H1 (cell line): Measurements from ENCODE around the gene UBD. TPM values are rescaled to one million over a fixed set of nuclear protein-coding genes. Genes with fewer than 3 reads are reported as not detected.

Source experiments
- CTCF ChIA-PET: fragments of 300-600 bp; sonication (Branson Sonifier 250); formaldehyde crosslinking; loops from one replicate; lab custom pipeline; 2021; ENCODE audit not compliant: partially characterized antibody; lab: Charles Lee
- POLR2A ChIA-PET: fragments of 300-600 bp; sonication (Branson Sonifier 250); formaldehyde crosslinking; loops from one replicate; lab custom pipeline; 2021; ENCODE audit warnings: inconsistent platforms; ENCODE audit not compliant: partially characterized antibody; lab: Charles Lee
- DNase-seq, 2 experiments: peaks; one replicate each; pipeline versions ENCODE4 v3.0.0 to v3.0.0-alpha.2; 2010 to 2022; ENCODE audit warnings: low spot score in 2 of 2, low read depth in 1 of 2, mixed read lengths in 1 of 2
- FAIRE-seq: peaks from 2 replicates; lab custom pipeline; 2011; peaks lifted over from hg19 to GRCh38; lab: Jason Lieb, UNC
- H2AFZ ChIP-seq: 2 replicates; pipeline ENCODE4 v1.8.1; 2012; ENCODE audit warnings: low read length, inconsistent platforms
- H2AK5ac ChIP-seq: 2 replicates; pipeline ENCODE4 v1.6.1; 2013; ENCODE audit warnings: low read depth, low read length
- H2BK120ac ChIP-seq: replicated peaks from 2 replicates; pipeline ENCODE3; 2013; ENCODE audit warnings: low read depth, low read length, inconsistent platforms
- H2BK12ac ChIP-seq: 2 replicates; pipeline ENCODE4 v1.6.1; 2013; ENCODE audit warnings: low read depth, low read length
- H2BK15ac ChIP-seq: 2 replicates; pipeline ENCODE4 v1.6.1; 2013; ENCODE audit warnings: low read length
- H2BK20ac ChIP-seq: 2 replicates; pipeline ENCODE4 v1.6.1; 2013; ENCODE audit warnings: low read length
- H2BK5ac ChIP-seq: 2 replicates; pipeline ENCODE4 v1.6.1; 2013; ENCODE audit warnings: low read depth, low read length
- H3K14ac ChIP-seq: 2 replicates; pipeline ENCODE4 v1.6.1; 2013; ENCODE audit warnings: inconsistent platforms; ENCODE audit not compliant: insufficient read length
- H3K18ac ChIP-seq: 2 replicates; pipeline ENCODE4 v1.6.1; 2013; ENCODE audit warnings: low read length; ENCODE audit errors: extremely low read depth
- H3K23ac ChIP-seq: 2 replicates; pipeline ENCODE4 v1.6.1; 2013; ENCODE audit warnings: inconsistent platforms; ENCODE audit not compliant: insufficient read length
- H3K23me2 ChIP-seq: 2 replicates; pipeline ENCODE4 v1.6.1; 2013; ENCODE audit warnings: low read depth, low read length
- H3K27ac ChIP-seq: 2 replicates; pipeline ENCODE4 v1.6.1; 2011; ENCODE audit warnings: low read depth, low read length, inconsistent platforms
- H3K27me3 ChIP-seq, 4 experiments: replicated peaks in 1 of 4; 1 replicate in 1 of 4; 2 replicates in 3 of 4; pipeline versions ENCODE4 v1.6.1 to v1.8.1; 2011 to 2013; ENCODE audit warnings: low read length in 3 of 4, mild to moderate bottlenecking in 3 of 4, inconsistent platforms in 2 of 4, mixed read lengths in 2 of 4, moderate library complexity in 1 of 4; ENCODE audit not compliant: control insufficient read depth in 3 of 4, insufficient read depth in 3 of 4; ENCODE audit errors: extremely low read depth in 1 of 4
- H3K36me3 ChIP-seq, 4 experiments: 2 replicates each; pipeline versions ENCODE4 v1.6.1 to v1.8.1; 2011 to 2013; ENCODE audit warnings: mild to moderate bottlenecking in 4 of 4, low read length in 3 of 4, moderate library complexity in 2 of 4, control low read depth in 1 of 4, inconsistent platforms in 1 of 4; ENCODE audit not compliant: insufficient read depth in 4 of 4, control insufficient read depth in 2 of 4
- H3K4ac ChIP-seq: replicated peaks from 2 replicates; pipeline ENCODE3; 2013; ENCODE audit warnings: low read length, low read depth, mixed read lengths, inconsistent platforms; ENCODE audit not compliant: insufficient read length
- H3K4me1 ChIP-seq, 4 experiments: replicated peaks in 1 of 4; 1 replicate in 1 of 4; 2 replicates in 3 of 4; pipeline versions ENCODE4 v1.6.1 to v1.8.1; 2011 to 2013; ENCODE audit warnings: low read length in 3 of 4, inconsistent platforms in 2 of 4, mixed read lengths in 1 of 4; ENCODE audit not compliant: insufficient read depth in 4 of 4, control insufficient read depth in 3 of 4
- H3K4me2 ChIP-seq, 2 experiments: 2 replicates each; pipeline versions ENCODE4 v1.6.1 to v1.8.1; 2011 to 2013; ENCODE audit warnings: low read depth in 2 of 2, low read length in 2 of 2, control low read depth in 1 of 2, inconsistent platforms in 1 of 2, mild to moderate bottlenecking in 1 of 2; ENCODE audit not compliant: insufficient read depth in 1 of 2
- H3K4me3 ChIP-seq, 4 experiments: fragments of 200-600, 300-600 bp in 1 of 4; sonication (generic), shearing (Covaris generic), sonication (Bioruptor Twin) in 1 of 4; 2 replicates each; pipeline versions ENCODE4 v1.5.1 to v1.8.1; 2011 to 2016; ENCODE audit warnings: low read length in 4 of 4, low read depth in 3 of 4, control low read depth in 2 of 4, inconsistent platforms in 2 of 4, mild to moderate bottlenecking in 2 of 4, mixed read lengths in 1 of 4, moderate library complexity in 1 of 4; ENCODE audit not compliant: insufficient read depth in 2 of 4; ENCODE audit errors: extremely low read depth in 1 of 4
- H3K56ac ChIP-seq: replicated peaks from 2 replicates; pipeline ENCODE3; 2013; ENCODE audit warnings: low read depth, mild to moderate bottlenecking, mixed read lengths, low read length, inconsistent platforms; ENCODE audit not compliant: insufficient read length
- H3K79me1 ChIP-seq: 2 replicates; pipeline ENCODE4 v1.6.1; 2013; ENCODE audit warnings: low read depth, low read length, control low read depth
- H3K79me2 ChIP-seq, 2 experiments: 2 replicates each; pipeline versions ENCODE4 v1.6.1 to v1.8.1; 2012 to 2013; ENCODE audit warnings: low read length in 2 of 2, mild to moderate bottlenecking in 2 of 2, inconsistent platforms in 1 of 2; ENCODE audit not compliant: insufficient read depth in 2 of 2, control insufficient read depth in 1 of 2
- H3K9ac ChIP-seq, 4 experiments: replicated peaks in 1 of 4; 1 replicate in 1 of 4; 2 replicates in 3 of 4; pipeline versions ENCODE4 v1.6.1 to v1.8.1; 2011 to 2013; ENCODE audit warnings: low read depth in 3 of 4, low read length in 3 of 4, control low read depth in 2 of 4, mild to moderate bottlenecking in 2 of 4, moderate library complexity in 2 of 4, inconsistent platforms in 1 of 4; ENCODE audit errors: extremely low read depth in 1 of 4
- H3K9me3 ChIP-seq, 2 experiments: 2 replicates each; pipeline versions ENCODE4 v1.6.1 to v1.8.1; 2012 to 2013; ENCODE audit warnings: mild to moderate bottlenecking in 2 of 2, moderate library complexity in 2 of 2, control low read depth in 1 of 2, inconsistent platforms in 1 of 2, low read depth in 1 of 2, low read length in 1 of 2, mixed read lengths in 1 of 2; ENCODE audit not compliant: insufficient read depth in 2 of 2
- H4K20me1 ChIP-seq, 2 experiments: replicated peaks in 1 of 2; 2 replicates each; pipeline versions ENCODE3 to v1.8.1; 2011 to 2013; ENCODE audit warnings: inconsistent platforms in 2 of 2, low read length in 2 of 2, mild to moderate bottlenecking in 1 of 2; ENCODE audit not compliant: insufficient read depth in 2 of 2, control insufficient read depth in 1 of 2
- H4K5ac ChIP-seq: 2 replicates; pipeline ENCODE4 v1.6.1; 2013; ENCODE audit warnings: low read length, low read depth, mixed read lengths, inconsistent platforms; ENCODE audit not compliant: insufficient read length
- H4K8ac ChIP-seq: 2 replicates; pipeline ENCODE4 v1.8.0; 2013; ENCODE audit warnings: mild to moderate bottlenecking, moderate library complexity, low read length, inconsistent platforms; ENCODE audit not compliant: insufficient read depth; ENCODE audit errors: extremely low read depth
- H4K91ac ChIP-seq: replicated peaks from 2 replicates; pipeline ENCODE3; 2013; ENCODE audit warnings: low read length, mixed read lengths, inconsistent platforms; ENCODE audit not compliant: insufficient read length
- CEBPB ChIP-seq: IDR thresholded peaks from 2 replicates; pipeline ENCODE4 v1.6.1; 2012; ENCODE audit warnings: low read depth, low read length
- WGBS, 2 experiments: shearing (Covaris generic) in 1 of 2; methylation state at CpG; one replicate each; pipeline versions ENCODE4 v1.1.6 to v1.1.7; 2013 to 2015; ENCODE audit warnings: low lambda C conversion rate in 2 of 2, mixed read lengths in 2 of 2, inconsistent platforms in 1 of 2, low coverage in 1 of 2, missing lambda C conversion rate in 1 of 2; ENCODE audit not compliant: insufficient replicate concordance in 2 of 2, insufficient coverage in 1 of 2, insufficient read length in 1 of 2; ENCODE audit errors: extremely low coverage in 1 of 2, missing lambda C conversion rate in 1 of 2; 5-methylcytosine and 5-hydroxymethylcytosine counted together
- polyA plus RNA-seq, 7 experiments: library from polyadenylated mRNA; depleted of rRNA in 3 of 7; stranded (reverse) in 5 of 7; unstranded in 2 of 7; fragments of >200 nt in 5 of 7; fragments of 200-250 nt in 2 of 7; gene quantifications; 1 replicate in 5 of 7; 2 replicates in 1 of 7; 4 replicates in 1 of 7; pipeline versions ENCODE4 v1.2.1 to v1.2.3, GENCODE V29; 2011 to 2013; ENCODE audit warnings: missing spikeins in 2 of 7, mixed read lengths in 2 of 7
- total RNA-seq: library from RNA; stranded (reverse); fragmentation: NEBNext Ultra II Directional; extraction: Animal tissue kit (Norgen Biotek cat#: 25700); gene quantifications from 2 replicates; pipeline ENCODE4 v1.2.1, GENCODE V29; 2021

Gene UBD
- total and polyA plus RNA-seq, 2 of the 8 experiments (the other 6 are each of a cell fraction or from before 2014, with no cell fraction given), result 0.23 TPM; not detected in 1

DNA sequence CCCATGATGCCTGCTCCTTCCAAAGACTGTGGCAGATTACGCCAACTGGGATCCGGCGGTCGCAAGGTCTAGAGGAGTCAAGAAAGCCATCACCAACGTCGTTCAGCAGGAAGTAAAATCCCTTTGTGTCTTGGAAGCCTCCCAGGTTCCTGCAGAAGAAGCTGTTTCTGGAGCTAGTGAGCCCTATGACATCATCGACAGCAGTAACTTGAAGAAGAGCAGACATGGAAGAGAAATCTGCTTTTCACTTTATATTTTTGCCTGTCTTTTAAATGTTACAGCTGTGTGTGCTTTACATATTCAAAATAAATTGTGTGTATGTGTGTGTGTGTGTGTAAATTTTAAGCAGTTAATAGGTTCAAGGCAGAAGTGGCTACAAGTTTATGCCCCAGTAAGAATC, 18.0 kb upstream of the UBD start:
- no peak overlapping the region for H2AFZ ChIP-seq
- no peaks in the 10 kb centered on the region for H3K27me3 ChIP-seq
- 91% methylated on average over 7 of the region's 7 CpGs; no CpG with 5 or more reads in 1 of the 2 experiments for WGBS, 2 experiments
- H3K79me2 ChIP-seq, result no peaks in the 10 kb centered on the region
- POLR2A ChIA-PET, result interaction anchor here (0.8 to 2.7 kb wide), 4 partner anchors 11 to 203 kb away, joined by 3 to 8 read pairs (median 3); partner anchors contain the start of genes GABBR1 and OR12D3
- no peaks in the 10 kb centered on the region for H3K23me2 ChIP-seq
- no peak overlapping the region for H2BK20ac ChIP-seq
- no peak for DNase-seq
- H3K56ac ChIP-seq, result no peak overlapping the region
- H3K27ac ChIP-seq, result no peak overlapping the region
- no peak overlapping the region for H2BK12ac ChIP-seq
- no peak for TF ChIP-seq CEBPB
- TF ChIP-seq, all 59 proteins: peak for 0
- Histone ChIP-seq H2AK5ac (no peak overlapping the region), H3K23ac (no peak overlapping the region), H4K20me1 (no peaks in the 10 kb centered on the region), H2BK120ac (no peak overlapping the region), H4K91ac (no peak overlapping the region), H3K9me3 (no peaks in the 10 kb centered on the region), H4K8ac (no peak overlapping the region), H2BK5ac (no peak overlapping the region), H3K36me3 (no peaks in the 10 kb centered on the region), H2BK15ac (no peak overlapping the region), H3K79me1 (no peaks in the 10 kb centered on the region), H3K14ac (no peak overlapping the region), H3K4me2 (no peak overlapping the region), H3K18ac (no peak overlapping the region), H3K4me1 (no peaks in the 10 kb centered on the region), H3K9ac (no peak overlapping the region), H3K4ac (no peak overlapping the region), H4K5ac (no peak overlapping the region), H3K4me3 (no peak overlapping the region)
- FAIRE-seq, result no peak
- CTCF ChIA-PET, result interaction anchor here (0.8 to 3.9 kb wide), 5 partner anchors 10 to 201 kb away, joined by 3 to 27 read pairs (median 5); no protein-coding TSS in a partner anchor
